ENCODE results near the gene PRSS33. TPM values are rescaled to one million over a fixed set of nuclear protein-coding genes. Genes with fewer than 3 reads are reported as not detected.

The PRSS33 gene
- total RNA-seq, 1 experiment from 2014 or later, result not detected

DNA sequence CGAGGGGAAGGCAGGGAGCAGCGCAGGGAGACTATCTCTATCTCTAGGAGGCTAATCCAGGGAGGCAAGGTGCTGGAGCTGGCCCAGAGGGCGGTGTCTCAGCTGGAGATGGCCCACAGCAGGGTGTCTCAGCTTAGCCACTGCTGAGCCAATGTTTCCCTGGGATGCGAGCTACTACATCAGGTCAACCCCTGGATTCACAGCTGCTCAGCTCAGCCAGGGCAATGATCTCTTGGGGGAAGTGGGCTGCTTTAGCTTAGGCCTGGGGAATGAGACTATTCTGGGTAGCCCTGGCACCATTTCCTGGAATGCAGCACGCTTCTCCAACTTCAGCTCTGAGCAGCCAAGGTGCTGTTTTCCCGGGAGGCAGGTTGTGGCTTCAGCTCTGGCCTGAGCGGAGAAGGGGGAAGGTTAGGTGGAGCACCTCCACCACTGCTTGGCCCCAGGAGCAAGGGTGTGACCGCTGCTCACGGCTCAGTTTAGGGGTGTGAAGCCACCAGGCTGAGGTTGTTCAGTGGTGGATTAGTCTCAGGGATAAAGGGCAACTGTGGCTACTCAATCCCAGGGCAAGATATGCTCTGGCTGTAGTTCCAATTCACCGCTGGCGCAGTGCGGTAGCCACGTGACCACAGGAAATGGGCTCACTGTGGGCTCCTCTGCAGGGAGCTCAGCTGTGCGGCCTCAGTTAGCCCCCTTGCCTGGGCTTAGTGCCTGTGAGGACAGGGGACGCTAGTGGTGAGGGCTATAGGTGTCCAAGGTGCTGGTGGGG, 24.5 kb upstream of the PRSS33 start:
- H3K9me2 ChIP-seq (replicated peaks; ENCODE audit: insufficient read depth, low read length), result no peaks in the 10 kb centered on the region
- no peak overlapping the region for H3K27ac ChIP-seq (ENCODE audit: low read length)
- H3K9ac ChIP-seq (ENCODE audit: low read length), result no peak overlapping the region
- H3K4me3 ChIP-seq (ENCODE audit: low read length), result no peak overlapping the region
- H3K4me2 ChIP-seq (ENCODE audit: low read depth, low read length, poor library complexity, severe bottlenecking), result no peak overlapping the region
- no peaks in the 10 kb centered on the region for H3K27me3 ChIP-seq (ENCODE audit: low read length)
- no peaks in the 10 kb centered on the region for H3K4me1 ChIP-seq (ENCODE audit: low read length)
- no peak for DNase-seq
- no peaks in the 10 kb centered on the region for H3K36me3 ChIP-seq (ENCODE audit: insufficient read depth, low read length)
- no peaks in the 10 kb centered on the region for H3K79me2 ChIP-seq (ENCODE audit: low read length)
- H2AFZ ChIP-seq (ENCODE audit: low read length), result no peak overlapping the region
- H3K9me3 ChIP-seq (ENCODE audit: low read length), result no peaks in the 10 kb centered on the region
- no peaks in the 10 kb centered on the region for H4K20me1 ChIP-seq (ENCODE audit: insufficient read depth, low read depth, low read length)

DNA sequence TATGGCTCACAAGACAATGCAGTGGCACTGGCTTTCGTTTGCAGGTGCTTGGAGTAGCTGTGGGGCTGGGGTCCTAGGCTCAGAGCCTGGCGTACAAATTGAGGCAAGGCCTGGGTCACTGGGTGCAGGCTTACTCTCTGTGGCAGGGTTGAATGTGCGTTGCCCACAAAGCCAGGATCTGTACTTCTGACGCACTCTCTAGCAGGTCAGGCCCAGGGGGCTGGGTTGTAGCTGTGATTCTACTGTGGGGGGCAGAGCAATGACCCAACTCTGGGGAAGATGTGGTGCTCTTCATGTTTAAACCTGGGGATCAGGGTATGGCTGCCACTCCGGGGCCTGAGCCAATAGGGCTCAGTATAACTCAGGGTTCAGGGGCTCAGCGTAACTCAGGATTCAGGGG, 23.3 kb upstream of the PRSS33 start:
- H3K27me3 ChIP-seq (ENCODE audit: low read length), result no peaks in the 10 kb centered on the region
- H3K9me3 ChIP-seq (ENCODE audit: low read length), result no peaks in the 10 kb centered on the region
- no peak overlapping the region for H3K27ac ChIP-seq (ENCODE audit: low read length)
- no peaks in the 10 kb centered on the region for H3K9me2 ChIP-seq (replicated peaks; ENCODE audit: insufficient read depth, low read length)
- no peaks in the 10 kb centered on the region for H3K4me1 ChIP-seq (ENCODE audit: low read length)
- DNase-seq, result no peak
- no peak overlapping the region for H2AFZ ChIP-seq (ENCODE audit: low read length)
- H3K79me2 ChIP-seq (ENCODE audit: low read length), result no peaks in the 10 kb centered on the region
- H3K9ac ChIP-seq (ENCODE audit: low read length), result no peak overlapping the region
- H3K4me3 ChIP-seq (ENCODE audit: low read length), result no peak overlapping the region
- no peaks in the 10 kb centered on the region for H4K20me1 ChIP-seq (ENCODE audit: insufficient read depth, low read depth, low read length)
- no peak overlapping the region for H3K4me2 ChIP-seq (ENCODE audit: low read depth, low read length, poor library complexity, severe bottlenecking)
- no peaks in the 10 kb centered on the region for H3K36me3 ChIP-seq (ENCODE audit: insufficient read depth, low read length)

DNA sequence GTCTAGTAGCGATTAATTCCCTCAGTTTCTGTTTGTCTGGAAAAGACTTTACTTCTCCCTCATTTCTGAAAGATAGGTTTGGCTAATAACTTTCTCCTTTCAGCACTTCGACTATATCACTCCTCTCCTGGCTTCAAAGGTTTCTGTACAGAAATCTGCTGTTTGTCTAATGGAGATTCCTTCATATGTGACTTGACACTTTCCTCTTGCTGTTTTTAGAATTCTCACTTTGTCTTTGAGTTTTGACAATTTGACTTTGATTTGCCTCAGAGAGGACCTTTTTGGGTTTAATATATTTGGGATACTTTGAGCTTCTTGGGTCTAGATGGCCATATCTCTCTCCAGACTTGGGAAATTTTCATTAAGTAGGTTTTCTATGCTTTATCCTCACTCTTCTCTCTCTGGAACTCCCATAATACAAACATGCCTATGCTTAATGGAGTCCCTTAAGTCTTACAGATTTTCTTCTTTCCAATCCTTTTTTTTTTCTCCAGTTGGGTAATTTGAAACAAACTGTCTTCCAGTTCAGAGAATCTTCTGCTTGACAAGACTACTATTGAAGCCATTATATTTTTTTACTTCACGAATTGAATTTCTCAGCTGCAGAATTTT, 21.9 kb upstream of the PRSS33 start:
- no peaks in the 10 kb centered on the region for H3K9me2 ChIP-seq (replicated peaks; ENCODE audit: insufficient read depth, low read length)
- no peaks in the 10 kb centered on the region for H3K4me1 ChIP-seq (ENCODE audit: low read length)
- no peak for DNase-seq
- H3K79me2 ChIP-seq (ENCODE audit: low read length), result no peaks in the 10 kb centered on the region
- H2AFZ ChIP-seq (ENCODE audit: low read length), result no peak overlapping the region
- no peaks in the 10 kb centered on the region for H4K20me1 ChIP-seq (ENCODE audit: insufficient read depth, low read depth, low read length)
- no peak overlapping the region for H3K4me2 ChIP-seq (ENCODE audit: low read depth, low read length, poor library complexity, severe bottlenecking)
- no peaks in the 10 kb centered on the region for H3K36me3 ChIP-seq (ENCODE audit: insufficient read depth, low read length)
- H3K9ac ChIP-seq (ENCODE audit: low read length), result no peak overlapping the region
- no peaks in the 10 kb centered on the region for H3K27me3 ChIP-seq (ENCODE audit: low read length)
- no peaks in the 10 kb centered on the region for H3K9me3 ChIP-seq (ENCODE audit: low read length)
- H3K27ac ChIP-seq (ENCODE audit: low read length), result no peak overlapping the region
- H3K4me3 ChIP-seq (ENCODE audit: low read length), result no peak overlapping the region

DNA sequence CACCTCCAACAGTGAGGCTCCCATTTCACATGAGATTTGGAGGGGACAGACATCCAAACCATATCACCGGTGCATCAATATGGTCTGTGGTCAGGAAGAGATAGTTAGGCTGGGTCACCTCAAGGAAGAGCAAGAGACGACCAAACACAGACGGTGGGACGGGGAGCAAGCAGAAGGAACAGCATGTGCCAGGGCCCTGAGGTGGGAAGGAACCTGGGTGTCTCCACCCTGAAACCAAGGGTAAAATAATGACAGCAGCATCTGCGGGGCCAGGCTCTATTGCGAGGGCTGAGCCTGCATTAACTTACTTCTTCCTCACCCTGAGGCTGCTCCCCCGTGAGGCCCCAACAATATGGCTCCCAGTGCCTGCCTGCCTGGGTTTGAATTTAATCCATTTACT, 20.8 kb upstream of the PRSS33 start:
- H3K27ac ChIP-seq (ENCODE audit: low read length), result no peak overlapping the region
- no peaks in the 10 kb centered on the region for H4K20me1 ChIP-seq (ENCODE audit: insufficient read depth, low read depth, low read length)
- H3K9me2 ChIP-seq (replicated peaks; ENCODE audit: insufficient read depth, low read length), result no peaks in the 10 kb centered on the region
- H3K27me3 ChIP-seq (ENCODE audit: low read length), result no peaks in the 10 kb centered on the region
- H3K4me3 ChIP-seq (ENCODE audit: low read length), result no peak overlapping the region
- no peak overlapping the region for H3K9ac ChIP-seq (ENCODE audit: low read length)
- DNase-seq, result no peak
- no peaks in the 10 kb centered on the region for H3K79me2 ChIP-seq (ENCODE audit: low read length)
- H3K4me1 ChIP-seq (ENCODE audit: low read length), result no peaks in the 10 kb centered on the region
- H3K4me2 ChIP-seq (ENCODE audit: low read depth, low read length, poor library complexity, severe bottlenecking), result no peak overlapping the region
- no peaks in the 10 kb centered on the region for H3K9me3 ChIP-seq (ENCODE audit: low read length)
- H2AFZ ChIP-seq (ENCODE audit: low read length), result no peak overlapping the region
- H3K36me3 ChIP-seq (ENCODE audit: insufficient read depth, low read length), result no peaks in the 10 kb centered on the region

DNA sequence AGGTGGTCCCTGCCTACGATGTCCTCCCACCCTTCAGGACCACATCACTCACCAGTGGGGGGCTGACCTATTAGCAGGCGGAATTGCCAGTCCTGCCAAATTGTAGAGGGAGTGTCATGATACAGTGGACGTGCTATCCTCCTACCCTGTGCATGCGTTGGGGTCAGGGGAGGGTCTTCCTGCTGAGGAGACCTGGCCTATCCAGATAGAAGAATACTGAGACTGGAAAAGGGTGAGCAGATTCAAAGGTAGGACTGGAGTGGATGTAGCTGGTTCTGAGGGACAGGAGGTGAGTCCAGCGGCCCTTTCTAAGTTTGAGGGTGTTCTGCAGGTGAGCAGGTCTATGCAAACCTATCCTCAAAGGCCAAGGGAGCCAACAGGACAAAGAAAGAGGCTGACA, 18.9 kb upstream of the PRSS33 start:
- no peak for DNase-seq
- no peaks in the 10 kb centered on the region for H4K20me1 ChIP-seq (ENCODE audit: insufficient read depth, low read depth, low read length)
- H3K4me1 ChIP-seq (ENCODE audit: low read length), result no peaks in the 10 kb centered on the region
- no peaks in the 10 kb centered on the region for H3K36me3 ChIP-seq (ENCODE audit: insufficient read depth, low read length)
- H3K9ac ChIP-seq (ENCODE audit: low read length), result no peak overlapping the region
- no peak overlapping the region for H3K4me2 ChIP-seq (ENCODE audit: low read depth, low read length, poor library complexity, severe bottlenecking)
- no peaks in the 10 kb centered on the region for H3K27me3 ChIP-seq (ENCODE audit: low read length)
- H3K4me3 ChIP-seq (ENCODE audit: low read length), result no peak overlapping the region
- H3K9me2 ChIP-seq (replicated peaks; ENCODE audit: insufficient read depth, low read length), result no peaks in the 10 kb centered on the region
- H2AFZ ChIP-seq (ENCODE audit: low read length), result no peak overlapping the region
- no peak overlapping the region for H3K27ac ChIP-seq (ENCODE audit: low read length)
- no peaks in the 10 kb centered on the region for H3K9me3 ChIP-seq (ENCODE audit: low read length)
- no peaks in the 10 kb centered on the region for H3K79me2 ChIP-seq (ENCODE audit: low read length)

DNA sequence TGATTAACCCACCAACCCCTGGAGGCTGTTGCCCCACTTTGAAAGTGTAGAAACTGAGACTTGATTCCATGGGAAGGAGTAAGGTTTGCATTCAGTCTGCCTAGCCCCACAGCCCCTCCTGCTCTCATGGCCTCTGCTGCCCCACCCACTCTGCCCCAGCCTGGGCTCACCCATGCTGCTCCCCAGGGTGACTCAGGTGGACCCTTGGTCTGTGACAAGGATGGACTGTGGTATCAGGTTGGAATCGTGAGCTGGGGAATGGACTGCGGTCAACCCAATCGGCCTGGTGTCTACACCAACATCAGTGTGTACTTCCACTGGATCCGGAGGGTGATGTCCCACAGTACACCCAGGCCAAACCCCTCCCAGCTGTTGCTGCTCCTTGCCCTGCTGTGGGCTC, 17.4 kb upstream of the PRSS33 start:
- H3K9me3 ChIP-seq (ENCODE audit: low read length), result no peaks in the 10 kb centered on the region
- no peaks in the 10 kb centered on the region for H3K79me2 ChIP-seq (ENCODE audit: low read length)
- H2AFZ ChIP-seq (ENCODE audit: low read length), result no peak overlapping the region
- H3K4me3 ChIP-seq (ENCODE audit: low read length), result no peak overlapping the region
- no peaks in the 10 kb centered on the region for H3K4me1 ChIP-seq (ENCODE audit: low read length)
- no peak overlapping the region for H3K27ac ChIP-seq (ENCODE audit: low read length)
- DNase-seq, result no peak
- H3K9me2 ChIP-seq (replicated peaks; ENCODE audit: insufficient read depth, low read length), result no peaks in the 10 kb centered on the region
- no peaks in the 10 kb centered on the region for H3K36me3 ChIP-seq (ENCODE audit: insufficient read depth, low read length)
- H3K9ac ChIP-seq (ENCODE audit: low read length), result no peak overlapping the region
- H3K27me3 ChIP-seq (ENCODE audit: low read length), result no peaks in the 10 kb centered on the region
- H4K20me1 ChIP-seq (ENCODE audit: insufficient read depth, low read depth, low read length), result no peaks in the 10 kb centered on the region
- H3K4me2 ChIP-seq (ENCODE audit: low read depth, low read length, poor library complexity, severe bottlenecking), result no peak overlapping the region

DNA sequence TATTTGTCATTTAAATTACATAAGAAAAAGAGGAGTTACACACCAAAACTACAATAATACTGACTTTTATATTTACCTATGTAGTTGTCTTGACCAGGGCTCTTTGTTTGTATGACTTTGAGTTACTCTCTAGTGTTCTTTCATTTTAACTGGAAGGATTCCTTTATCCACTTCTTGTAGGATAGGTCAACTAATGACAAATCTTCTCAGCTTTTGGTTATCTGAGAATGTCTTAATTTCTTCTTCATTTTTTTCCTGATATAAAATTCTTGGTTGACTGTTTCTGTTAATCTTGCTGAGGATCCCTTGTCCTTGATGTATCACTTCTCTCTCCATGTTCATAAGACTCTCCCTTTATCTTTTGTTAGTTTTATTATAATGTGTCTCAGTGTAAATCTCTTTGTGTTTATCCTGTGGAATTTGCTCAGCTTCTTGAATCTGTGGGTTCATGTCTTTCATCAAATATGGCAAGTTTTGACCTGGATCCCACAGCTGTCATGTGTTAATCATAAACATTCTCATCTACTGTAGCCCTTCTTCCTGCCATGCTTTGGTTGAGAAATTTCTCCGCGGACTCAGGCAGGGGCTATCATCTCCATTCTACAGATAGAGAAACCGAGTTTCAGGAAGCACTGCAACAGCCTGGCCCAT, 16.3 kb upstream of the PRSS33 start:
- Histone ChIP-seq H3K79me2 (ENCODE audit: low read length) (no peaks in the 10 kb centered on the region), H3K4me2 (ENCODE audit: low read depth, low read length, poor library complexity, severe bottlenecking) (no peak overlapping the region), H3K4me1 (ENCODE audit: low read length) (no peaks in the 10 kb centered on the region), H3K9me2 (replicated peaks; ENCODE audit: insufficient read depth, low read length) (no peaks in the 10 kb centered on the region), H3K36me3 (ENCODE audit: insufficient read depth, low read length) (no peaks in the 10 kb centered on the region), H3K9ac (ENCODE audit: low read length) (no peak overlapping the region), H4K20me1 (ENCODE audit: insufficient read depth, low read depth, low read length) (no peaks in the 10 kb centered on the region), H3K27ac (ENCODE audit: low read length) (no peak overlapping the region), H3K4me3 (ENCODE audit: low read length) (no peak overlapping the region), H2AFZ (ENCODE audit: low read length) (no peak overlapping the region), H3K9me3 (ENCODE audit: low read length) (no peaks in the 10 kb centered on the region), H3K27me3 (ENCODE audit: low read length) (no peaks in the 10 kb centered on the region)
- DNase-seq, result no peak

DNA sequence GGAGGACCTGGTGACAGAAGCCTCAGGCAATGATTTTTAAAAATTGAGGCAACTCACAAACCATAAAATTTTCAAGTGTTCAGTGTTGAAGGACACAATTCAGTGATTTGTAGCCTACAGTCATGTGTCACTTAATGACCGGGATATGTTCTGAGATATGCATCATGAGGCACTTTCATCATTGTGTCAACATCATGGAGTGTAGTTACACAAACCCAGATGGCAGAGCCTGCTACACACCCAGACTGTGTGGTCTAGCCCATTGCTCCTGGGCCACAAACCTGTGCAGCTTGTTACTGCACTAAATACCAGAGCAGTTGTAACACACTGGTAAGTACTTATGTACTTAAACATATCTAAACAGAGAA, 12.5 kb upstream of the PRSS33 start:
- H3K4me2 ChIP-seq (ENCODE audit: low read depth, low read length, poor library complexity, severe bottlenecking), result no peak overlapping the region
- DNase-seq, result no peak

More for the DNA sequence above, 12.5 kb upstream of the PRSS33 start:
- no peaks in the 10 kb centered on the region for H3K79me2 ChIP-seq (ENCODE audit: low read length)
- H3K27ac ChIP-seq (ENCODE audit: low read length), result no peak overlapping the region
- H3K9me2 ChIP-seq (replicated peaks; ENCODE audit: insufficient read depth, low read length), result no peaks in the 10 kb centered on the region
- H3K4me1 ChIP-seq (ENCODE audit: low read length), result no peaks in the 10 kb centered on the region
- H3K27me3 ChIP-seq (ENCODE audit: low read length), result no peaks in the 10 kb centered on the region
- H3K36me3 ChIP-seq (ENCODE audit: insufficient read depth, low read length), result no peaks in the 10 kb centered on the region
- H3K4me3 ChIP-seq (ENCODE audit: low read length), result no peak overlapping the region
- no peaks in the 10 kb centered on the region for H4K20me1 ChIP-seq (ENCODE audit: insufficient read depth, low read depth, low read length)
- H3K9me3 ChIP-seq (ENCODE audit: low read length), result no peaks in the 10 kb centered on the region
- H2AFZ ChIP-seq (ENCODE audit: low read length), result no peak overlapping the region
- H3K9ac ChIP-seq (ENCODE audit: low read length), result no peak overlapping the region
